LHCN-M2 (cell line): ENCODE data around the gene UTP11. TPM values are rescaled to one million over a fixed set of nuclear protein-coding genes. Genes with fewer than 3 reads are reported as not detected.
A peak's percentile ranks its signal among the peaks of the same experiment; 100 is the strongest.

Experiments
- DNase-seq: peaks from one replicate; pipeline ENCODE4 v3.0.0-alpha.2; 2012; ENCODE audit warnings: low read depth
- total RNA-seq: library from RNA; depleted of rRNA; stranded (reverse); fragments of >200 nt; gene quantifications from 2 replicates; pipeline ENCODE4 v1.2.3, GENCODE V29; 2014

UTP11 gene
- total RNA-seq, 1 experiment from 2014 or later = 100 TPM

DNA sequence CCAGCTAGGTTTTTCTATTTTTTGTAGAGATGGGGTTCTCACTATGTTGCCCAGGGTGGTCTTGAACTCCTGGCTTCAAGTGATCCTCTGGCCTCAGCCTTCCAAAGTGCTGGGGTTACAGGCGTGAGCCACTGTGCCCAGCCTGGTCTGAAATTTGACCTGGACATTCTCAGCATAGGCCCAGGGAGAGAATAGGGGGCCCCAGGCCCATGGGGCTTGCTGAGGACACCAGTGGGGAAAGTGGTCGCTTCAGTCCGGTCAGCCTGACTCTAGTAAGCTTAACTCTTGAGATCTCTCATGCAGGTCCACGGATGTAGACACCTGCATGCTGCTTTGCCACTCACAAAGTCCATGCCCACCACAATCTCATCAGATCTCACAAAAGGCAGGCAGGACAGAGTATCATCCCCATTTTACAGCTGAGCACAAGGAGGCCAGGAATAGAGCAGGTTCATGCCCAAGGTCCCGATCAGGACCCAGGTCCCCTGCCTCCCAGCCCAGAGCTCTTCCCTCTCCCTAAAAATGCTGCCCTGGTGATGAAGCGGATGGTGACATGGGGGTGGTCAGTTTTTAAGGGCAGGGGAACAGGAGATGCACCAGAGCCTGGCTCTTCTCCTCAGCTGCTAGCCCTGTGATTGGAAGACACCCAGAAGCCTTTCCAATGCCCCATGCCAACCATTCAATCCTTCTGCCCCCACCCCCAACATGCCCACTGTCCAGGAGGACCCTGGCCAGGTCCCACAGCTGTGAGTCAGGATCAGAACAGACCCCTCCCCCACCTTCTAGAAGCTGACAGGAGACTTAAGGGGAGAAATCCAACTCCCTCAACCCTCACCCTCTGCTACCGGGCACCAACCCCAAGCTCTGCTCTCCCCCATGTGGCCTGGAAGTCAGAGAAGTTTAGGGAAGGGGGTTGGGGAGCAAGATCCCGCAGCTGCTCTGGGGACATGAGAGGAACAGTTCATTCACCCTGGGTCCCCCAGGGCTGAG, 9.0 kb upstream of the UTP11 start:
- peak; percentile 74 for DNase-seq

DNA sequence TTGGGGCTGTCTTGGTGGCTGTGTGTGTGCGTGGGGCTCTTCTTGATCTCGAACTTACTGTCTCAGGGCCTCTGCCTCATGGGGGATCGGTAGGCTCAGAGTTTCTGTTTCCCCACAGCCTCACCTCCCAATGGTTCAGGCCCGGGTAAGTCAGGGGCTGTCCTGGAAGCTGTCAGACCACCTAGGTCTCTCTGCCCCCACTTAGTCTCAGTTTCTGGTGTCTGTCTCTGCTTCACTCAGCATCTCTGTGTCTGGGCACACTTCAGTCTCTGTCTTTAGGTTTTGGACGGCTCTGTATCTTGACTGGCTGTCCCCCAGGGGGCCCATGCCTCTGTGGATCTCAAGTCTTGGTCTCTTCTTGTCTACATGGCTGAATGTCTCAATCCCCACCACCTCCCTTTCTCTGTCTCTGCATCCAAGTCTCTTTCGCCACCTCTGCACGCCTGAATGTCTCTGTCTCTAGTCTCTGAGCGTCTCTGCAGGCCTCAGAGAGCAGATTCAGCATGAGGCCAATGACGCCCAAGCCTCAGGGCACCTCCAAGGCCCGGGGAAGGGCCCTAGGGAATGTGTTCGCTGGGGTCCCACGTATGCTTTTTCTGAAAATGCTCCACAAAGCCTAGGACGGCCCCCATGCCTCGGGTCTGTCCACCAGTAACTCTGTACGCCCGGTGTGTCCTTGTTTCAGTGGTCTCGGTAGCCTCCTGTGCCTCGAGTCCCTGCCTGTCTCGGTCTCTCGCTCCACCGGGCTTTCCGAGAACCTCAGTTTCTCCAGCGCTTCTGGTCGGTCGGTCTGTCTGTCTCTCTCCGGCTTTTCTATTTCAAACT, 8.0 kb upstream of the UTP11 start:
- no peak for DNase-seq

DNA sequence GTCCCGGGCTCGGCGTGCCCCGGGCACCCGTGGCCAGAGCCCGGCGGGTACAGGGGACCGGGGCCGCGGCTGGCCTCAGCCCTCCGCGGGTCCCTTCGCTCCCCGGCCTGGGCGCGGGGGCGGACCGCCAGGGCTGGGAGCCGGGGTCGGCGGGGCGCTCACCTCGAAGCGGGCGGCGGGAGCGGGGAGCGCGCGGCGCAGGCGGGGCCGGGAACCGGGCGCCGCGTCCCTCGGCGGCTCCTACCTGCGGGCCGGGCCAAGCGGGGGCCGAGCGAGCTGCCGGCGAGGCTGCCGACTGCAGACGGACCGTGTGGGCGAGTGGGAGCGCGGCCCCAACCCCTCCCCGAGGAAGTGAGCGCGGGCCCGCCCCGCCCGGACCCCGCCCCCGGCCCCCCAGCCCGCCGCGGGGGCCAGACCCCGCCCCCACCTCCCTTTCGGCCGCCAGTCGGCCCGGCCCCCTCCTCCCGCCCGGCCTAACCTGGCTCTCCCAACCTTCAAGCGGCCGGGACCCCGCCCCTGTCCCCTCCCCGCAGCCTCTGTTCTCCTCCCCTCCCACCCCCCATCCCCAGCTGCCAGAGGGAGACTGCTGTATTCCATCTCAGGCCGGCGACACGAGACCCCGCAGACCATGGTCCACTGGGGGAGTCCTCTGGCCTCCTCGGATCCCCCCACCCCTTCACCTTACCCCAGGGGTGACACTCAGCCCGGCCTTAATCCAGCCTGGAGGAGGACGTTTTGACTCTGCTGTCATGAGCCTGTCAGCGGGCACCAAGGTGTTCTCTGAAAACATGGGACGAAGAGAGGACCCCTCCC, 7.1 kb upstream of the UTP11 start, which contains the start of gene FHL3:
FHL3 (minus strand) TSS at position 320 of the 813 bp plus-strand sequence. CDS start 6,102 bp downstream, outside the sequence.
- DNase-seq = no peak

DNA sequence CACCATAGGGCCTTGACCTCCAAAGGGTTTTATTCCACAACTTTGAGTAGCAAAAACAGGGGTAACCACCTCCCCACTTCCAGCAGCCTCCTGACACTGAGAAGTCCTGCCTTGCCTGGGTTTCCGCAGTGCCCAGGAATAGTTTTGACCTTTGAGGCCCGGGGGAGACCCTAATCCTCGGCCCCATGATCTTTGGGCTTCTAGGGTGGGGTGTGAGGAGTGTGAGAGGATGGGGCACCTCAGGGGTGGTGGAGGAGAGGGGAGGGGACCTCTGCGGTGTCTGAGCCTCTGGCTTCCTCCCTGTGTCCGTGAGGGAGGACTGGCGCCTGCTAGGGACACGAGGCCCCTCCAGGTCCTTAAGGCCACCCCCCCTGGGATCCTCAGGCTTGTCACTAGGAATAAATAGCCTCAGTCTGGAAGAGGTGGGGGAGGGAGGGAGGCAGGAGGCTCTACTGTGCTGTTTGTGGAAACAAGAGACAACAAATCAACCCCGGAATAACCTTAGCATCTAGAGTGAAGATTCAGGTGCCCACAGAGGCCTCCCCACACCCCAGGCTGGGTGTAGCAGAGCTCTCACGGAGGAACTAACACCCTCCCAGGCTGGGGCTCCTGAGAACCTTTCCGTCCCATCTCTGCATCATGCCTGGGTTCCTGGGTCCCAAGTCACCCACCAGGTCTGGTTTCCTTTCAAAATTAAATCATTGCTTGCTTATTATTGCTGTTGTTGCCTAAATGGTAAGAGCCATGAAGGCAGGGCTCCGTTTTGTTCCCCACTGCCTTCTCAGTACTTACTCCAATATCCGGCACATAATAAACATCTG, 6.3 kb upstream of the UTP11 start:
- no peak for DNase-seq

DNA sequence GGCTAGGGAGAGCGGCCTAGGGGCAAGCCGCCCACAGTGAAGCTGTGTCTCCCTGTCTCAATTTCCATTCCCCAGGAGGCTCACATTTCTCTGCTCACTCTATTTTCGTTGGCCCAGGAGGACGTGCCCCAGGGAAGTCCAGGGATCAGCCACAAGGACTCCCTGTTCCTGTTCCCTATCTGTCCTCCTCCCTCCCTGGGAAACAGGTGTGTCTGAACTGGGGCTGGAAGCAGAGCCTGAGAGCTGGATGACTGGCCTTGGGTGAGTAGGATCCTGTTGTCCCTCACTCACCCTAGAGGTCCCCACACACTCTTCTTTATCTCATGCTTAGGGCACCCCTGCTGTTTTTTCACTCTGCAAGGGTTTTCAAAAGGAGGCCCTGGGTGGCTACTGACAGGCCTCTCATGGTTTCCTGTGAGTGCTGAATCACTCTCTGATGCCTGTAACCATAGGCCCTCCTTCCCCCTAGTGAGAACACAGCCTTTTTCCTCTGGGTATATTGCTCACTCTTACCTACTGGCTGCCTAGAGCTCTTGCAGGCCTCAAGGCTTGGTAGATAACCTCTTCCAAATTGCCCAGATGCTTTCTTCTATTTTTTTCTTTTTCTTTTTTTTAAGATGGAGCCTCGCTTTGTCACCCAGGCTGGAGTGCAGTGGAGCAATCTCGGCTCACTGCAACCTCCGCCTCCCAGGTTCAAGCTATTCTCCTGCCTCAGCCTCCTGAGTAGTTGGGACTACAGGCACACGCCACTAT, 3.3 kb upstream of the UTP11 start:
- DNase-seq = peak; percentile 92

DNA sequence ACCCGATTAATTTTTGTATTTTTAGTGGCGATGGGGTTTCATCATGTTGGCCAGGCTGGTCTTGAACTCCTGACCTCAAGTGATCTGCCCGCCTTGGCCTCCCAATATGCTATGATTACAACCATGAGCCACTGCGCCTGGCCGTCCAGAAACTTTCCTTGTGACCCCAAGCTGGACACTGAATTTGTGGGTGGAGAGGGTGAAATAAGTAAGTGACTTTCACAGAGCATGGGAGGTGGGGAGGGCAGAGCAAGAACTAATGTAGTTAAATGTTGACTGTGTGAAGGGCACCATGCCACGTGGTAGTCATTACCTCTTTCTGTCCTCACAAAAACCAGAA, 2.7 kb upstream of the UTP11 start:
- no peak for DNase-seq

DNA sequence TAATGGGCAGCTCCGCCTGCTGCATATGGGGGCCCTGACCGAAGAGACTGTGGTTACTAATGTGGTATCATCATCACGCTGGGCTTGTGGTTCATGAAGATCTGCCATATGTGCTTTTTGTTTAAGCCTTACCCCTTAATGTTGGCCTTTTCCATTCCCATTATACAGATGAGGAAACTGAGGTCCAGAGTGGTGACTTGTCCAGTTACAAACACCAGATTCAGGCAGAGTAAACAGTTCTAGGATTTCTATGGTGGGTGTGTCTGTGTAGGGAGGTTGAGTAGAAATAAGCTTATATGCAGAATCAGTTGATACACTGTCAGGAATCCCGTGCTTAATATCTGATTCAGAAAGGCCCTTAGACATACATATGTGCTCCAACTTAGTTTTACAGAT, 691 bp downstream of the UTP11 start:
- DNase-seq = no peak

DNA sequence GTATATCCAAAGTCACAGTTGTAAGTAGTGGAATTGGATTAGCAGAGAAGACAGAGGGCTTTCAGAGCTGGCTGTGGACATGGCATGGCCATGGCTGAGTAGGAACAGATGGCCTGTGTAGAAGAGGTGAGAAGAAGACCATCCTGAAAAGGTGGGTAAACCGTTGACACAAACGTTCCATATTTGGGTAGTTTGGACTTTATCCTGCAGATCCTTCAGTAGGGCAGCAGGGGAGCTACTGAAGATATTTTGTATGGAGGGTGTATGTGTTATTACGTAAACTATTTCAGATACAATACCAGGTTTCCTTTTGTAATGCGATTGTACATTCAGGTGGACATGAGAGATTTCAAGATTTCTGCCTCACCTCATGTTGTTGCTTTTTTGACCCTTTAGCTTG, 1.6 kb downstream of the UTP11 start:
- no peak for DNase-seq

DNA sequence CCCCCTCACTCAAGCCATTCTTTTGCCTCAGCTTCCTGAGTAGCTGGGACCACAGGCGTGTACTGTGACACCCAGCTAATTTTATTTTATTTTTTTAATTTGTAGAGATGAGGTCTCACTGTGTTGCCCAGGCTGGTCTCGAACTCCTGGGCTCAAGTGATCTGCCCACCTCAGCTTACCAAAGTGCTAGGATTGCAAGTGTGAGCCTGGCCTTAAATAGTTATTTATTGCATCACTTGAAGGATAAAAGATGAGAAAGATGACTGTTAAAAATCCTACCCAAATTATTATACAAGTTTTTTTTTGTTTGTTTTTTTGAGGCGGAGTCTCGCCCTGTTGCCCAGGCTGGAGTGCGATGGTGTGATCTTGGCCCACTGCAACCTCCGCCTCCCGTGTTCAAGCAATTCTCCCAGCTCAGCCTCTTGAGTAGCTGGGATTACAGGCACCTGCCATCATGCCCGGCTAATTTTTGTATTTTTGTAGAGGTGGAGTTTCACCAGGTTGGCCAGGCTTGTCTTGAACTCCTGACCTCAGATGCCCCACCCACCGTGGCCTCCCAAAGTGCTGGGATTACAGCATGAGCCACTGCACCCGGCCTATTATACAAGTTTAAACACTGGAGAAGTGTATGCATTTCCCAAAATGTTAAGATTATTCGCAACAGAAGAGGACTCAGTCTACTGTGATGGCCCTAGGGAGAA, 2.3 kb downstream of the UTP11 start:
- DNase-seq = no peak

DNA sequence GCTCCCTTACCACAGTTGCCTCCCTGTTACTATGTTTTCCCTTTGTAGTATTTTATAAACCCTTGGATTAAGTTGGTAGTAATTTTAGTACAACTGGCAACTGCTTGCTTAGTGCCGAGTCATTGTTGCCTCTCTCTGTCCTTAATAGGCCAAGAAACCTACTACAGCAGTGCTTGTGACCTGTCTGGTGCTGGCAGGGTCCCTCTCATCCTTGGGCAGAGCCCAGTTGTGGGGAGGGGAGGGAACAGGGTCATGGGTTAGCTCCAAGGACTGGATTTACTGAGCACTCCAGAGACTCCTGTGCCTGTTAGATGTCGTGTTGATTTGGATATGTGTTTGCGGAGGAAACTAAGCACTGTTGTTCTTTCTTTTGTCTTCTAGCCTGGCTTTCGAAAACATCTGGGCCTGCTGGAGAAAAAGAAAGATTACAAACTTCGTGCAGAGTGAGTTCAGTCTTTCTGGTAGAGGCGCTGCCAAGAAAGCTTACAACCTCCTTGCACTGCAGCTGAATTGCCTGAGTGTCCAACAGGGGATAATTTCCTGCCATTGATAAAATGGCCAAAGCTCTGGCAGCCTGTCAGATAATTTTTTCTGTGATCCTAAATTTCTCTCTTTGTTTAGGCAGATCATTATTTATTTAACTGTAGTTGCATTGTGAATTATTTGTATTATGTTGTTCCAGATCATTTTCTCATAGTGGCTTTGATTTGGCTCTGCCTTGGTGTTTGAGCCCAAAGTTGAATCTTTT, 3.6 kb downstream of the UTP11 start:
- DNase-seq = no peak

DNA sequence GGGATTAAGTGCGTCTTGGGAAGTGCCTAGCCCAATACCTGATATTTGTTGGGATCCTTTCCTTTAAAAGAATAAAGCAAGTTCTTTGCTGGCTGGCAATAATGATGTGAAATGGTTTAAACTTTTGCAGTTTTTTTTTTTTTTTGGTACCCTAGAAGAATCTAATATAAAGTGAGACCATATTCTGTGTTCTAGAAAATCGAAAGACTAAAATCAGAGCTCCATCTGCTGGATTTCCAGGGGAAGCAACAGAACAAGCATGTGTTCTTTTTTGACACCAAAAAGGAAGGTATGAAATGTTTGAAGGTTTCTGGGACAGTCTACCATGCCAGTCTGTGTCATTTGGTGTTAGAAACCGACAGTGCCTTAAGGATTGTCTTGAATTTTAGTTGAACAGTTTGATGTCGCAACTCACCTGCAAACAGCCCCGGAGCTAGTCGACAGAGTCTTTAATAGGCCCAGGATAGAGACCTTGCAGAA, 6.4 kb downstream of the UTP11 start:
- DNase-seq = peak; percentile 58

DNA sequence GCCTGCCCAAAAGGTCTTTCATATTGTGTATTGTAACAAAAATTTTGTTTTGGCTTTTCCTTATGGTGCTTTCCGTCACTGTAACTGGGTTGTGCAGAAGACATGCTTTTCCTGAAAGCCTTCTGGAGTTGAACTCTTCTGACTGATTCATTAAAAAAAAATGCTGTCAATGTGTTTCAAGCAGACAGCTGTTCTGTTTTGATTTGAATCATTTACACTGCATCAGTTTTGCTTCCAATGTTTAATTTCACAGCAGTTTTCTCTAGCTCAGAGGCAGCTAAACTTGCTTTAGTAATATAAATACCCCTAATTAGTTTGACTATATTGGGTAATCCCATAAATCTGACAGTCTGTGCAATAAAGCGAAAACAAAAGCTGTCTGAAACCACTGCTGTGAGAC, 7.9 kb downstream of the UTP11 start:
- DNase-seq = peak; percentile 88

DNA sequence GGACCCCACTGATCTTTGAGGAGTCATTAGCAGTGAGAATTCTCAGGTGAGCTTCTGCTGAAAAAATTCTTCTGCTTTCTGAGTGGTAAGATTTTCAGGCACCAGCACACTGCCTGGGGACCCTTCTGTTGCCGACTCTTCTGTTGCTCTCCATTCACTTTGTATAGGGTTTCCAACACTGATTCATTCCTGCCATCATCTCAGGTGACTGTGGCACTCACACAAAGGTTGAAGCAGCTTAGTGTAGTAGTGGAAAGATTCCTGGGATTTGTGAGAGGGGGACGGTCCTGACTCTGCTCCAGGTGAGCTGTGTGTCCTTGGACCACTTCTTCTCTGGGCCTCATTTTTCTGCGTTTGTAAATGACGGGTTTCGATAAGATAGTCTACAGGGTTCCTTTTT, 9.4 kb downstream of the UTP11 start:
- no peak for DNase-seq

DNA sequence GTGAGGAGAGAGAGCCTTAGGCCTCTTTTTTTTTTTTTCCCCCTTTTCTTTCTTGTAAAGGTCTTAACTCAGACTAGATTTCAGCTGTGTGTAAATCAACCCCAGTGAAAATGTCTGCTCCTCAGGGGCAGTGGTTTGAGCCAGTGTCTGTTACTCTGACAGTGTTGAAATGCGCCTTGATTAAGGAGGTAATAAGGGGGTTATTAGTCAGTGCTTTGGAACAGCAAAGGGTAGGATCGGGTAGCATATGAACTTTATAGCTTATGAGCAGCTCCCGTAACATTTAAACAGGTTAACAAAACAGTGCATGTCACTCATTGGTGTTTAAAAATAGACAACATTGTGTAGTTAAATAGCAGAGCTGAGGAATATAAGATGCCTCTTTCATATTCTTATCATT, 10.3 kb downstream of the UTP11 start:
- DNase-seq = no peak

DNA sequence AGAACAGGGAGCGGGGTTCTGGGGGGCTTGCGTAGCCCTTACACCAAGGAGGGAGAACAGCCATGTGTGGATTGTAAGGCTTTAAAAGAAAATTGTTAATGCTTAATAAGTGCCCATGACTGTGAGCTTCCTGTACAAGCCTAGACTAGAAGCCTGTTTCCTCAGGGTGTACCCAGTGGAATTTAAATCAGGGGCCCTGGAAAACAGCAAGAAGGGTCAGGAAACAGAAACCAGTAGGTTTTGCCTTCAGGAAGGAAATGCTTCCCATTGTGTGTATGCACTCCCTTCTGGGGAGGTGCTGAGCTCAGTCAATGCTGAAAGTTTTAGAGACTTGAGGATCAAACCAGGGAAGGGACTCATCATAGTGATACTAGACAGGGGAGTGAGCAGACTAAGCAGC, 12.7 kb downstream of the UTP11 start:
- no peak for DNase-seq

DNA sequence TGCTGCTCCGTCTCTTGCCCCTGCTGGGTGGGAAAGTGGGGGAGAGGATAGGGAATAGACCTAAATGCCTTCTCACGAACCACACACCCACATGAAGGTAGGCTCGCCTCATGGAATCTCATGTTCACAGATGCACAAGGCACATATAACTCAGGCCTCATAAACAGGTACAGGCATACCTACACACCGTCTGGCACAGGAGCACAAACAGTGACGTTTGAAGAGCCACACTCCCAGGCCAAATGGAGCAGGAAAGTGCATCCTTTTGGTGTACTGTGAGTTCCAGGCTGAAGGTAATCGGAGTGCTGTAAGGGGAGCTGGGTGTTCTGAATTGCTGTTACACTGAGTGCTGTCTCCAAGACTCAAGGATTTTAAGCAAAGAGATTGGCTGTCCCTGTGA, 13.1 kb downstream of the UTP11 start:
- DNase-seq = no peak

DNA sequence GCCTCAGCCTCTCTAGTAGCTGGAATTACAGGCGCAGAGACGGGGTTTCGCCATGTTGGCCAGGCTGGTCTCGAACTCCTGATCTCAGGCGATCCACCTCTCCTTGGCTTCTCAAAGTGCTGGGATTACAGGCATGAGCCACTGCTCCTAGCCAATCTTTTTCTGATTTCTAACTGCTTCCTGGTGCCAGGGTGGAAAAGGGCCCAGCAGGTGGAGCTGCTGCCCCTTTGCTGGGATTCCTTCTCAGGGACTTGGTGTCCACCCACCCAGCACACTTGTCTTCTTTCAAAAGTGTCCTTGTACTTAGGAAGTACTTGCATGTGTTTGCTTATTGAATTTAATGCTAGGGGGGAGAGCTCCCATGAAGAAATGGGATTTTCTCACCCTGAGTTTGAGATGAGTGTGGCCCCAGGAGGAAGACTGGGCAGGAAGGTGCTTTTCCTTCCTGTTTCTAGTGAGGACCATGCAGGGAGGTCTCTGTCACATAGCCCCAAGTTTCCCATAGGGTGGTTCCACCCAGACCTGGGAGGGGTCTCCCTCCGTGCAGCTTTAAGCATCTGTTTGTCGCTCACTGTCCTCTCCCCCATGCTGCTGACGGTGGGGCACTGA, 14.2 kb downstream of the UTP11 start:
- peak; percentile 56 for DNase-seq
